H1 (cell line): ENCODE results near the gene ITM2A. TPM values are rescaled to one million over a fixed set of nuclear protein-coding genes. Genes with fewer than 3 reads are reported as not detected.

Experiments used
- CTCF ChIA-PET: fragments of 300-600 bp; sonication (Branson Sonifier 250); formaldehyde crosslinking; loops from one replicate; lab custom pipeline; 2021; ENCODE audit not compliant: partially characterized antibody; lab: Charles Lee
- POLR2A ChIA-PET: fragments of 300-600 bp; sonication (Branson Sonifier 250); formaldehyde crosslinking; loops from one replicate; lab custom pipeline; 2021; ENCODE audit warnings: inconsistent platforms; ENCODE audit not compliant: partially characterized antibody; lab: Charles Lee
- DNase-seq, 2 experiments: peaks; one replicate each; pipeline versions ENCODE4 v3.0.0 to v3.0.0-alpha.2; 2010 to 2022; ENCODE audit warnings: low spot score in 2 of 2, low read depth in 1 of 2, mixed read lengths in 1 of 2
- FAIRE-seq: peaks from 2 replicates; lab custom pipeline; 2011; peaks lifted over from hg19 to GRCh38; lab: Jason Lieb, UNC
- H2AFZ ChIP-seq: 2 replicates; pipeline ENCODE4 v1.8.1; 2012; ENCODE audit warnings: low read length, inconsistent platforms
- H2AK5ac ChIP-seq: 2 replicates; pipeline ENCODE4 v1.6.1; 2013; ENCODE audit warnings: low read depth, low read length
- H2BK120ac ChIP-seq: replicated peaks from 2 replicates; pipeline ENCODE3; 2013; ENCODE audit warnings: low read depth, low read length, inconsistent platforms
- H2BK12ac ChIP-seq: 2 replicates; pipeline ENCODE4 v1.6.1; 2013; ENCODE audit warnings: low read depth, low read length
- H2BK15ac ChIP-seq: 2 replicates; pipeline ENCODE4 v1.6.1; 2013; ENCODE audit warnings: low read length
- H2BK20ac ChIP-seq: 2 replicates; pipeline ENCODE4 v1.6.1; 2013; ENCODE audit warnings: low read length
- H2BK5ac ChIP-seq: 2 replicates; pipeline ENCODE4 v1.6.1; 2013; ENCODE audit warnings: low read depth, low read length
- H3K14ac ChIP-seq: 2 replicates; pipeline ENCODE4 v1.6.1; 2013; ENCODE audit warnings: inconsistent platforms; ENCODE audit not compliant: insufficient read length
- H3K18ac ChIP-seq: 2 replicates; pipeline ENCODE4 v1.6.1; 2013; ENCODE audit warnings: low read length; ENCODE audit errors: extremely low read depth
- H3K23ac ChIP-seq: 2 replicates; pipeline ENCODE4 v1.6.1; 2013; ENCODE audit warnings: inconsistent platforms; ENCODE audit not compliant: insufficient read length
- H3K23me2 ChIP-seq: 2 replicates; pipeline ENCODE4 v1.6.1; 2013; ENCODE audit warnings: low read depth, low read length
- H3K27ac ChIP-seq: 2 replicates; pipeline ENCODE4 v1.6.1; 2011; ENCODE audit warnings: low read depth, low read length, inconsistent platforms
- H3K27me3 ChIP-seq, 4 experiments: replicated peaks in 1 of 4; 1 replicate in 1 of 4; 2 replicates in 3 of 4; pipeline versions ENCODE4 v1.6.1 to v1.8.1; 2011 to 2013; ENCODE audit warnings: low read length in 3 of 4, mild to moderate bottlenecking in 3 of 4, inconsistent platforms in 2 of 4, mixed read lengths in 2 of 4, moderate library complexity in 1 of 4; ENCODE audit not compliant: control insufficient read depth in 3 of 4, insufficient read depth in 3 of 4; ENCODE audit errors: extremely low read depth in 1 of 4
- H3K36me3 ChIP-seq, 4 experiments: 2 replicates each; pipeline versions ENCODE4 v1.6.1 to v1.8.1; 2011 to 2013; ENCODE audit warnings: mild to moderate bottlenecking in 4 of 4, low read length in 3 of 4, moderate library complexity in 2 of 4, control low read depth in 1 of 4, inconsistent platforms in 1 of 4; ENCODE audit not compliant: insufficient read depth in 4 of 4, control insufficient read depth in 2 of 4
- H3K4ac ChIP-seq: replicated peaks from 2 replicates; pipeline ENCODE3; 2013; ENCODE audit warnings: low read length, low read depth, mixed read lengths, inconsistent platforms; ENCODE audit not compliant: insufficient read length
- H3K4me1 ChIP-seq, 4 experiments: replicated peaks in 1 of 4; 1 replicate in 1 of 4; 2 replicates in 3 of 4; pipeline versions ENCODE4 v1.6.1 to v1.8.1; 2011 to 2013; ENCODE audit warnings: low read length in 3 of 4, inconsistent platforms in 2 of 4, mixed read lengths in 1 of 4; ENCODE audit not compliant: insufficient read depth in 4 of 4, control insufficient read depth in 3 of 4
- H3K4me2 ChIP-seq, 2 experiments: 2 replicates each; pipeline versions ENCODE4 v1.6.1 to v1.8.1; 2011 to 2013; ENCODE audit warnings: low read depth in 2 of 2, low read length in 2 of 2, control low read depth in 1 of 2, inconsistent platforms in 1 of 2, mild to moderate bottlenecking in 1 of 2; ENCODE audit not compliant: insufficient read depth in 1 of 2
- H3K4me3 ChIP-seq, 4 experiments: fragments of 200-600, 300-600 bp in 1 of 4; sonication (generic), shearing (Covaris generic), sonication (Bioruptor Twin) in 1 of 4; 2 replicates each; pipeline versions ENCODE4 v1.5.1 to v1.8.1; 2011 to 2016; ENCODE audit warnings: low read length in 4 of 4, low read depth in 3 of 4, control low read depth in 2 of 4, inconsistent platforms in 2 of 4, mild to moderate bottlenecking in 2 of 4, mixed read lengths in 1 of 4, moderate library complexity in 1 of 4; ENCODE audit not compliant: insufficient read depth in 2 of 4; ENCODE audit errors: extremely low read depth in 1 of 4
- H3K56ac ChIP-seq: replicated peaks from 2 replicates; pipeline ENCODE3; 2013; ENCODE audit warnings: low read depth, mild to moderate bottlenecking, mixed read lengths, low read length, inconsistent platforms; ENCODE audit not compliant: insufficient read length
- H3K79me1 ChIP-seq: 2 replicates; pipeline ENCODE4 v1.6.1; 2013; ENCODE audit warnings: low read depth, low read length, control low read depth
- H3K79me2 ChIP-seq, 2 experiments: 2 replicates each; pipeline versions ENCODE4 v1.6.1 to v1.8.1; 2012 to 2013; ENCODE audit warnings: low read length in 2 of 2, mild to moderate bottlenecking in 2 of 2, inconsistent platforms in 1 of 2; ENCODE audit not compliant: insufficient read depth in 2 of 2, control insufficient read depth in 1 of 2
- H3K9ac ChIP-seq, 4 experiments: replicated peaks in 1 of 4; 1 replicate in 1 of 4; 2 replicates in 3 of 4; pipeline versions ENCODE4 v1.6.1 to v1.8.1; 2011 to 2013; ENCODE audit warnings: low read depth in 3 of 4, low read length in 3 of 4, control low read depth in 2 of 4, mild to moderate bottlenecking in 2 of 4, moderate library complexity in 2 of 4, inconsistent platforms in 1 of 4; ENCODE audit errors: extremely low read depth in 1 of 4
- H3K9me3 ChIP-seq, 2 experiments: 2 replicates each; pipeline versions ENCODE4 v1.6.1 to v1.8.1; 2012 to 2013; ENCODE audit warnings: mild to moderate bottlenecking in 2 of 2, moderate library complexity in 2 of 2, control low read depth in 1 of 2, inconsistent platforms in 1 of 2, low read depth in 1 of 2, low read length in 1 of 2, mixed read lengths in 1 of 2; ENCODE audit not compliant: insufficient read depth in 2 of 2
- H4K20me1 ChIP-seq, 2 experiments: replicated peaks in 1 of 2; 2 replicates each; pipeline versions ENCODE3 to v1.8.1; 2011 to 2013; ENCODE audit warnings: inconsistent platforms in 2 of 2, low read length in 2 of 2, mild to moderate bottlenecking in 1 of 2; ENCODE audit not compliant: insufficient read depth in 2 of 2, control insufficient read depth in 1 of 2
- H4K5ac ChIP-seq: 2 replicates; pipeline ENCODE4 v1.6.1; 2013; ENCODE audit warnings: low read length, low read depth, mixed read lengths, inconsistent platforms; ENCODE audit not compliant: insufficient read length
- H4K8ac ChIP-seq: 2 replicates; pipeline ENCODE4 v1.8.0; 2013; ENCODE audit warnings: mild to moderate bottlenecking, moderate library complexity, low read length, inconsistent platforms; ENCODE audit not compliant: insufficient read depth; ENCODE audit errors: extremely low read depth
- H4K91ac ChIP-seq: replicated peaks from 2 replicates; pipeline ENCODE3; 2013; ENCODE audit warnings: low read length, mixed read lengths, inconsistent platforms; ENCODE audit not compliant: insufficient read length
- CHD2 ChIP-seq: IDR thresholded peaks from 2 replicates; pipeline ENCODE4 v1.6.1; 2012; ENCODE audit warnings: low read length, improper control_type of control experiment
- EP300 ChIP-seq, 2 experiments: IDR thresholded peaks; 1 replicate in 1 of 2; 2 replicates in 1 of 2; pipeline ENCODE4 v1.6.1; 2011 to 2012; ENCODE audit warnings: low read depth in 2 of 2, low read length in 2 of 2, mild to moderate bottlenecking in 2 of 2, borderline replicate concordance in 1 of 2, inconsistent platforms in 1 of 2, moderate library complexity in 1 of 2
- KDM5A ChIP-seq: fragments of 200-600 bp; IDR thresholded peaks from 2 replicates; pipeline ENCODE4 v1.7.1; 2012; ENCODE audit warnings: mild to moderate bottlenecking, low read length, inconsistent platforms, mixed read lengths
- PHF8 ChIP-seq: fragments of 200-600 bp; sonication (generic); conservative IDR thresholded peaks from 2 replicates; pipeline ENCODE4 v1.7.1; 2012; ENCODE audit warnings: low read depth, mild to moderate bottlenecking, inconsistent platforms, low read length, moderate library complexity
- POLR2AphosphoS5 ChIP-seq: IDR thresholded peaks from 2 replicates; pipeline ENCODE4 v1.6.1; 2011; ENCODE audit warnings: low read depth, low read length
- RXRA ChIP-seq: IDR thresholded peaks from 2 replicates; pipeline ENCODE4 v1.6.1; 2011; ENCODE audit warnings: low read depth, mild to moderate bottlenecking, low read length, moderate library complexity; ENCODE audit not compliant: insufficient read depth
- SIX5 ChIP-seq: IDR thresholded peaks from 2 replicates; pipeline ENCODE4 v1.6.1; 2011; ENCODE audit warnings: mild to moderate bottlenecking, low read depth, low read length
- SUZ12 ChIP-seq: fragments of 200-600 bp; sonication (generic); IDR thresholded peaks from 2 replicates; pipeline ENCODE4 v1.6.1; 2012; ENCODE audit warnings: mild to moderate bottlenecking, inconsistent platforms, low read length, moderate library complexity, mixed read lengths
- TAF7 ChIP-seq: optimal IDR thresholded peaks from 2 replicates; pipeline ENCODE3; 2011; ENCODE audit warnings: low read depth, mild to moderate bottlenecking, inconsistent platforms, low read length, moderate library complexity, borderline replicate concordance
- TCF12 ChIP-seq: IDR thresholded peaks from 2 replicates; pipeline ENCODE4 v1.6.1; 2011; ENCODE audit warnings: low read depth, mild to moderate bottlenecking, low read length
- WGBS, 2 experiments: shearing (Covaris generic) in 1 of 2; methylation state at CpG; one replicate each; pipeline versions ENCODE4 v1.1.6 to v1.1.7; 2013 to 2015; ENCODE audit warnings: low lambda C conversion rate in 2 of 2, mixed read lengths in 2 of 2, inconsistent platforms in 1 of 2, low coverage in 1 of 2, missing lambda C conversion rate in 1 of 2; ENCODE audit not compliant: insufficient replicate concordance in 2 of 2, insufficient coverage in 1 of 2, insufficient read length in 1 of 2; ENCODE audit errors: extremely low coverage in 1 of 2, missing lambda C conversion rate in 1 of 2; 5-methylcytosine and 5-hydroxymethylcytosine counted together
- polyA plus RNA-seq, 7 experiments: library from polyadenylated mRNA; depleted of rRNA in 3 of 7; stranded (reverse) in 5 of 7; unstranded in 2 of 7; fragments of >200 nt in 5 of 7; fragments of 200-250 nt in 2 of 7; gene quantifications; 1 replicate in 5 of 7; 2 replicates in 1 of 7; 4 replicates in 1 of 7; pipeline versions ENCODE4 v1.2.1 to v1.2.3, GENCODE V29; 2011 to 2013; ENCODE audit warnings: missing spikeins in 2 of 7, mixed read lengths in 2 of 7
- total RNA-seq: library from RNA; stranded (reverse); fragmentation: NEBNext Ultra II Directional; extraction: Animal tissue kit (Norgen Biotek cat#: 25700); gene quantifications from 2 replicates; pipeline ENCODE4 v1.2.1, GENCODE V29; 2021
- TF ChIP-seq, protein P1 (sequence below), 3 experiments: IDR thresholded peaks; 1 replicate in 2 of 3; 2 replicates in 1 of 3; pipeline versions ENCODE4 v1.5.1 to v1.6.1; 2011; ENCODE audit warnings: low read length in 3 of 3, mild to moderate bottlenecking in 3 of 3, inconsistent platforms in 2 of 3, low read depth in 1 of 3, moderate library complexity in 1 of 3; ENCODE audit not compliant: insufficient read depth in 1 of 3; ENCODE audit errors: control extremely low read depth in 1 of 3
- TF ChIP-seq, protein P2 (sequence below): IDR thresholded peaks from 2 replicates; pipeline ENCODE4 v1.6.1; 2012; ENCODE audit warnings: inconsistent platforms

The ITM2A gene
- total and polyA plus RNA-seq, 2 of the 8 experiments (the other 6 are each of a cell fraction or from before 2014, with no cell fraction given), result 35.7 to 52.0 TPM

- Histone ChIP-seq H4K20me1 (no peaks in the 10 kb centered on the region), H3K4me3 (no peak overlapping the region), H3K56ac (no peak overlapping the region), H3K4me1 (no peaks in the 10 kb centered on the region; a peak in 1 of 7 replicates), H2BK20ac (no peak overlapping the region), H3K4me2 (no peak overlapping the region), H2BK5ac (no peak overlapping the region), H3K79me1 (no peaks in the 10 kb centered on the region), H2BK15ac (no peak overlapping the region), H3K9ac (no peak overlapping the region), H3K23ac (no peak overlapping the region), H2AFZ (no peak overlapping the region), H2BK120ac (no peak overlapping the region), H3K27ac (no peak overlapping the region), H4K91ac (no peak overlapping the region), H2AK5ac (no peak overlapping the region), H3K14ac (no peak overlapping the region), H3K27me3 (no peaks in the 10 kb centered on the region), H3K79me2 (no peaks in the 10 kb centered on the region), H4K5ac (no peak overlapping the region), H3K18ac (no peak overlapping the region), H3K23me2 (no peaks in the 10 kb centered on the region; the same call in 1 of the 2 replicates), H3K4ac (no peak overlapping the region), H3K36me3 (no peaks in the 10 kb centered on the region), H3K9me3 (no peaks in the 10 kb centered on the region), H2BK12ac (no peak overlapping the region), H4K8ac (no peak overlapping the region)
- ChIA-PET POLR2A (no interaction called here), CTCF (interaction anchor here (1.0 kb wide), 1 partner anchor 101 kb away, joined by 3 read pairs; no protein-coding TSS in a partner anchor)
- no peak for FAIRE-seq
- no peak for DNase-seq
- WGBS, 2 experiments, result 75% methylated on average over 2 of the region's 2 CpGs; no CpG with 5 or more reads in 1 of the 2 experiments
- no peak for TF ChIP-seq TAF7
- no peak for TF ChIP-seq CHD2
- TF ChIP-seq, protein P1, sequence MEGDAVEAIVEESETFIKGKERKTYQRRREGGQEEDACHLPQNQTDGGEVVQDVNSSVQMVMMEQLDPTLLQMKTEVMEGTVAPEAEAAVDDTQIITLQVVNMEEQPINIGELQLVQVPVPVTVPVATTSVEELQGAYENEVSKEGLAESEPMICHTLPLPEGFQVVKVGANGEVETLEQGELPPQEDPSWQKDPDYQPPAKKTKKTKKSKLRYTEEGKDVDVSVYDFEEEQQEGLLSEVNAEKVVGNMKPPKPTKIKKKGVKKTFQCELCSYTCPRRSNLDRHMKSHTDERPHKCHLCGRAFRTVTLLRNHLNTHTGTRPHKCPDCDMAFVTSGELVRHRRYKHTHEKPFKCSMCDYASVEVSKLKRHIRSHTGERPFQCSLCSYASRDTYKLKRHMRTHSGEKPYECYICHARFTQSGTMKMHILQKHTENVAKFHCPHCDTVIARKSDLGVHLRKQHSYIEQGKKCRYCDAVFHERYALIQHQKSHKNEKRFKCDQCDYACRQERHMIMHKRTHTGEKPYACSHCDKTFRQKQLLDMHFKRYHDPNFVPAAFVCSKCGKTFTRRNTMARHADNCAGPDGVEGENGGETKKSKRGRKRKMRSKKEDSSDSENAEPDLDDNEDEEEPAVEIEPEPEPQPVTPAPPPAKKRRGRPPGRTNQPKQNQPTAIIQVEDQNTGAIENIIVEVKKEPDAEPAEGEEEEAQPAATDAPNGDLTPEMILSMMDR (IDR thresholded peaks at IDR 0.05; ENCODE audit: control extremely low read depth in 1 of 3, insufficient read depth in 1 of 3, low read depth in 1 of 3, low read length in 3 of 3), result no peak
- TF ChIP-seq POLR2AphosphoS5, result no peak
- TF ChIP-seq, protein P2, sequence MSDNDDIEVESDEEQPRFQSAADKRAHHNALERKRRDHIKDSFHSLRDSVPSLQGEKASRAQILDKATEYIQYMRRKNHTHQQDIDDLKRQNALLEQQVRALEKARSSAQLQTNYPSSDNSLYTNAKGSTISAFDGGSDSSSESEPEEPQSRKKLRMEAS, result no peak
- no peak for TF ChIP-seq KDM5A
- no peak for TF ChIP-seq EP300 (IDR thresholded peaks at IDR 0.05; ENCODE audit: borderline replicate concordance in 1 of 2, low read depth in 2 of 2, low read length in 2 of 2)
- TF ChIP-seq SIX5, result no peak
- TF ChIP-seq TCF12, result no peak
- TF ChIP-seq SUZ12, result no peak
- TF ChIP-seq PHF8, result no peak
- no peak for TF ChIP-seq RXRA
These were observed 4.0 kb upstream of the ITM2A start for GRCh38 chrX:79371101-79371500.
